WTC11 (cell line): Measurements from ENCODE around the gene MBD3. TPM values are rescaled to one million over a fixed set of nuclear protein-coding genes. Genes with fewer than 3 reads are reported as not detected.
"Not testable (repeated sequence)": the region's sequence is repeated elsewhere in the genome, so short reads cannot be mapped to it uniquely, and the experiment has no call there.

ENCODE experiments used
- ATAC-seq: fragments of 200-7000 bp; cut with Tn5 transposase; 2 replicates; pipeline ENCODE4 v1.10.0; 2021; ENCODE audit warnings: mild to moderate bottlenecking, moderate library complexity
- CTCF ChIA-PET: fragments of 300-600 bp; sonication (Branson Sonifier 250); formaldehyde crosslinking; loops from one replicate; lab custom pipeline; 2021; ENCODE audit warnings: antibody characterized with exemption; lab: Charles Lee
- POLR2A ChIA-PET: fragments of 350-600 bp; sonication (Branson Sonifier 250); formaldehyde crosslinking; loops from one replicate; lab custom pipeline; 2021; ENCODE audit warnings: antibody characterized with exemption; lab: Charles Lee
- DNase-seq: peaks from one replicate; pipeline ENCODE4 v3.0.0; 2021; ENCODE audit warnings: low spot score
- H3K27ac Mint-ChIP-seq: 2 replicates; pipeline ENCODE4 v1.8.0; 2021; ENCODE audit warnings: mixed read lengths
- H3K27me3 Mint-ChIP-seq: 2 replicates; pipeline ENCODE4 v1.8.0; 2021; ENCODE audit warnings: low read depth, mild to moderate bottlenecking, moderate library complexity, mixed read lengths
- H3K36me3 Mint-ChIP-seq: 2 replicates; pipeline ENCODE4 v1.8.0; 2021; ENCODE audit warnings: mixed read lengths
- H3K4me1 Mint-ChIP-seq: 2 replicates; pipeline ENCODE4 v1.8.0; 2022; ENCODE audit warnings: mixed read lengths
- H3K4me3 Mint-ChIP-seq: 2 replicates; pipeline ENCODE4 v1.8.0; 2021; ENCODE audit warnings: mild to moderate bottlenecking, moderate library complexity, mixed read lengths
- H3K9me3 Mint-ChIP-seq: 2 replicates; pipeline ENCODE4 v1.8.0; 2021; ENCODE audit warnings: mixed read lengths
- ATF3 ChIP-seq: sonication (generic); formaldehyde crosslinking; conservative IDR thresholded peaks from 2 replicates; pipeline ENCODE4 v1.8.1; 2022; ENCODE audit warnings: mild to moderate bottlenecking, missing genetic modification reagents
- CREM ChIP-seq: sonication (generic); formaldehyde crosslinking; IDR thresholded peaks from 2 replicates; pipeline ENCODE4 v1.8.1; 2022; ENCODE audit warnings: mild to moderate bottlenecking, missing genetic modification reagents, moderate library complexity
- GABPB1 ChIP-seq: sonication (generic); formaldehyde crosslinking; IDR thresholded peaks from 2 replicates; pipeline ENCODE4 v1.8.1; 2023; ENCODE audit warnings: mild to moderate bottlenecking, missing genetic modification reagents
- MYBL2 ChIP-seq: sonication (generic); formaldehyde crosslinking; IDR thresholded peaks from 2 replicates; pipeline ENCODE4 v1.8.1; 2023; ENCODE audit warnings: mild to moderate bottlenecking, moderate library complexity, missing genetic modification reagents
- SMAD4 ChIP-seq: sonication (generic); formaldehyde crosslinking; IDR thresholded peaks from 2 replicates; pipeline ENCODE4 v1.8.0; 2022; ENCODE audit warnings: mild to moderate bottlenecking, missing genetic modification reagents
- SOX15 ChIP-seq: fragments of 250-450 bp; sonication (Bioruptor Pico); IDR thresholded peaks from 2 replicates; pipeline ENCODE4 v1.9.0; 2021; ENCODE audit warnings: mild to moderate bottlenecking
- STAT6 ChIP-seq: sonication (generic); formaldehyde crosslinking; conservative IDR thresholded peaks from 2 replicates; pipeline ENCODE4 v1.8.1; 2023; ENCODE audit warnings: mild to moderate bottlenecking, low read depth, missing genetic modification reagents, moderate library complexity
- TP53 ChIP-seq: sonication (generic); formaldehyde crosslinking; IDR thresholded peaks from 2 replicates; pipeline ENCODE4 v1.8.1; 2023; ENCODE audit warnings: mild to moderate bottlenecking, missing genetic modification reagents
- ZNF416 ChIP-seq: fragments of 250-450 bp; sonication (Bioruptor Pico); IDR thresholded peaks from 2 replicates; pipeline ENCODE4 v1.9.0; 2021; ENCODE audit warnings: mild to moderate bottlenecking, inconsistent platforms
- ZNF671 ChIP-seq: fragments of 250-450 bp; sonication (Bioruptor Pico); IDR thresholded peaks from 2 replicates; pipeline ENCODE4 v1.8.0; 2021; ENCODE audit warnings: mild to moderate bottlenecking
- total RNA-seq: library from RNA; stranded (reverse); gene quantifications from 3 replicates; pipeline ENCODE4 v1.2.3, GENCODE V29; 2021
- TF ChIP-seq, protein P1 (sequence below): sonication (generic); formaldehyde crosslinking; IDR thresholded peaks from 2 replicates; pipeline ENCODE4 v1.8.1; 2022; ENCODE audit warnings: low read depth, mild to moderate bottlenecking, moderate library complexity, missing genetic modification reagents, borderline replicate concordance
- TF ChIP-seq, protein P2 (sequence below): sonication (generic); formaldehyde crosslinking; IDR thresholded peaks from 2 replicates; pipeline ENCODE4 v1.8.1; 2022; ENCODE audit warnings: missing genetic modification reagents, borderline replicate concordance
- TF ChIP-seq, protein P3 (sequence below): sonication (generic); formaldehyde crosslinking; IDR thresholded peaks from 2 replicates; pipeline ENCODE4 v1.8.0; 2022; ENCODE audit warnings: mild to moderate bottlenecking, missing genetic modification reagents
- TF ChIP-seq, protein P4 (sequence below): sonication (generic); formaldehyde crosslinking; IDR thresholded peaks from 2 replicates; pipeline ENCODE4 v1.8.0; 2023; ENCODE audit warnings: missing genetic modification reagents, mild to moderate bottlenecking, borderline replicate concordance

MBD3 gene
- total RNA-seq, 1 experiment from 2014 or later: 90.2 TPM

DNA sequence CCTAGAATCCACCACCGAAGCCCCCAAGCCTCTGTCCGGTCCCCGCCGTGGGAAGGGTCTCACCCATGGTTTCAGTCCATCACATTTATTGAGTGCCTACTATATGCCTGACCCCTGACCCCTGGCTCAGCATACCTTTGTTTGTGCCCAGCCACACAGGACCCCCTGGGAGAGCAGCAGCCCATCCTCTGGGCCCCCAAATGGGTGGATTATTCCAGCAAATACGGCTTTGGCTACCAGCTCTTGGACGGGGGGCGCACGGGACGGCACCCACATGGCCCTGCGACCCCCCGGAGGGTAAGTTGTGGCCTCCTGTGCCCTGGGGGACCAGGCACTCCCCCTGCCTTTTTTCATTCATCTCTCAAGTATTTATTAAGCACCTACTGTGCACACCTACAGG, 61.1 kb downstream of the MBD3 start:
- H3K4me3 Mint-ChIP-seq: no peak overlapping the region
- CTCF ChIA-PET: no interaction called here
- TF ChIP-seq ATF3 (CRISPR knock-in tag) (no peak), GABPB1 (CRISPR knock-in tag) (no peak), CREM (no peak), MYBL2 (CRISPR knock-in tag) (no peak), SOX15 (CRISPR knock-in tag) (no peak), ZNF671 (CRISPR knock-in tag) (no peak), STAT6 (CRISPR knock-in tag) (no peak), TP53 (no peak), ZNF416 (CRISPR knock-in tag) (no peak), SMAD4 (CRISPR knock-in tag) (no peak)
- TF ChIP-seq, protein P1, sequence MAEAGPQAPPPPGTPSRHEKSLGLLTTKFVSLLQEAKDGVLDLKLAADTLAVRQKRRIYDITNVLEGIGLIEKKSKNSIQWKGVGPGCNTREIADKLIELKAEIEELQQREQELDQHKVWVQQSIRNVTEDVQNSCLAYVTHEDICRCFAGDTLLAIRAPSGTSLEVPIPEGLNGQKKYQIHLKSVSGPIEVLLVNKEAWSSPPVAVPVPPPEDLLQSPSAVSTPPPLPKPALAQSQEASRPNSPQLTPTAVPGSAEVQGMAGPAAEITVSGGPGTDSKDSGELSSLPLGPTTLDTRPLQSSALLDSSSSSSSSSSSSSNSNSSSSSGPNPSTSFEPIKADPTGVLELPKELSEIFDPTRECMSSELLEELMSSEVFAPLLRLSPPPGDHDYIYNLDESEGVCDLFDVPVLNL (CRISPR knock-in tag): no peak
- TF ChIP-seq, protein P2, sequence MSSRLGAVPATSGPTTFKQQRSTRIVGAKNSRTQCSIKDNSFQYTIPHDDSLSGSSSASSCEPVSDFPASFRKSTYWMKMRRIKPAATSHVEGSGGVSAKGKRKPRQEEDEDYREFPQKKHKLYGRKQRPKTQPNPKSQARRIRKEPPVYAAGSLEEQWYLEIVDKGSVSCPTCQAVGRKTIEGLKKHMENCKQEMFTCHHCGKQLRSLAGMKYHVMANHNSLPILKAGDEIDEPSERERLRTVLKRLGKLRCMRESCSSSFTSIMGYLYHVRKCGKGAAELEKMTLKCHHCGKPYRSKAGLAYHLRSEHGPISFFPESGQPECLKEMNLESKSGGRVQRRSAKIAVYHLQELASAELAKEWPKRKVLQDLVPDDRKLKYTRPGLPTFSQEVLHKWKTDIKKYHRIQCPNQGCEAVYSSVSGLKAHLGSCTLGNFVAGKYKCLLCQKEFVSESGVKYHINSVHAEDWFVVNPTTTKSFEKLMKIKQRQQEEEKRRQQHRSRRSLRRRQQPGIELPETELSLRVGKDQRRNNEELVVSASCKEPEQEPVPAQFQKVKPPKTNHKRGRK (CRISPR knock-in tag): no peak
- TF ChIP-seq, protein P3, sequence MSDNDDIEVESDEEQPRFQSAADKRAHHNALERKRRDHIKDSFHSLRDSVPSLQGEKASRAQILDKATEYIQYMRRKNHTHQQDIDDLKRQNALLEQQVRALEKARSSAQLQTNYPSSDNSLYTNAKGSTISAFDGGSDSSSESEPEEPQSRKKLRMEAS (CRISPR knock-in tag): no peak
- TF ChIP-seq, protein P4, sequence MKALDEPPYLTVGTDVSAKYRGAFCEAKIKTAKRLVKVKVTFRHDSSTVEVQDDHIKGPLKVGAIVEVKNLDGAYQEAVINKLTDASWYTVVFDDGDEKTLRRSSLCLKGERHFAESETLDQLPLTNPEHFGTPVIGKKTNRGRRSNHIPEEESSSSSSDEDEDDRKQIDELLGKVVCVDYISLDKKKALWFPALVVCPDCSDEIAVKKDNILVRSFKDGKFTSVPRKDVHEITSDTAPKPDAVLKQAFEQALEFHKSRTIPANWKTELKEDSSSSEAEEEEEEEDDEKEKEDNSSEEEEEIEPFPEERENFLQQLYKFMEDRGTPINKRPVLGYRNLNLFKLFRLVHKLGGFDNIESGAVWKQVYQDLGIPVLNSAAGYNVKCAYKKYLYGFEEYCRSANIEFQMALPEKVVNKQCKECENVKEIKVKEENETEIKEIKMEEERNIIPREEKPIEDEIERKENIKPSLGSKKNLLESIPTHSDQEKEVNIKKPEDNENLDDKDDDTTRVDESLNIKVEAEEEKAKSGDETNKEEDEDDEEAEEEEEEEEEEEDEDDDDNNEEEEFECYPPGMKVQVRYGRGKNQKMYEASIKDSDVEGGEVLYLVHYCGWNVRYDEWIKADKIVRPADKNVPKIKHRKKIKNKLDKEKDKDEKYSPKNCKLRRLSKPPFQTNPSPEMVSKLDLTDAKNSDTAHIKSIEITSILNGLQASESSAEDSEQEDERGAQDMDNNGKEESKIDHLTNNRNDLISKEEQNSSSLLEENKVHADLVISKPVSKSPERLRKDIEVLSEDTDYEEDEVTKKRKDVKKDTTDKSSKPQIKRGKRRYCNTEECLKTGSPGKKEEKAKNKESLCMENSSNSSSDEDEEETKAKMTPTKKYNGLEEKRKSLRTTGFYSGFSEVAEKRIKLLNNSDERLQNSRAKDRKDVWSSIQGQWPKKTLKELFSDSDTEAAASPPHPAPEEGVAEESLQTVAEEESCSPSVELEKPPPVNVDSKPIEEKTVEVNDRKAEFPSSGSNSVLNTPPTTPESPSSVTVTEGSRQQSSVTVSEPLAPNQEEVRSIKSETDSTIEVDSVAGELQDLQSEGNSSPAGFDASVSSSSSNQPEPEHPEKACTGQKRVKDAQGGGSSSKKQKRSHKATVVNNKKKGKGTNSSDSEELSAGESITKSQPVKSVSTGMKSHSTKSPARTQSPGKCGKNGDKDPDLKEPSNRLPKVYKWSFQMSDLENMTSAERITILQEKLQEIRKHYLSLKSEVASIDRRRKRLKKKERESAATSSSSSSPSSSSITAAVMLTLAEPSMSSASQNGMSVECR (CRISPR knock-in tag): no peak
- H3K9me3 Mint-ChIP-seq: no peaks in the 10 kb centered on the region
- no peak overlapping the region for H3K27ac Mint-ChIP-seq
- POLR2A ChIA-PET: no interaction called here
- H3K4me1 Mint-ChIP-seq: no peaks in the 10 kb centered on the region
- no peak for DNase-seq
- H3K36me3 Mint-ChIP-seq: no peaks in the 10 kb centered on the region
- no peaks in the 10 kb centered on the region for H3K27me3 Mint-ChIP-seq
- ATAC-seq: no peak

- H3K27me3 Mint-ChIP-seq, H3K4me1 Mint-ChIP-seq, ATAC-seq, H3K27ac Mint-ChIP-seq, DNase-seq, H3K9me3 Mint-ChIP-seq, H3K4me3 Mint-ChIP-seq, CTCF ChIA-PET, H3K36me3 Mint-ChIP-seq: not testable (repeated sequence)
- POLR2A ChIA-PET: interaction anchor here (0.7 kb wide), 1 partner anchor 1111 kb away, joined by 5 read pairs; no protein-coding TSS in a partner anchor
These were observed 61.8 kb downstream of the MBD3 start for GRCh38 chr19:1530856-1531255.
